Adrenal gland (tissue), 5 donors: Measurements from ENCODE around the gene ZNF578.

Experiments
- CTCF ChIP-seq, 6 experiments: fragments of 450-650 bp in 4 of 6; fragments of 200-600 bp in 2 of 6; sonication (generic) in 1 of 6; IDR thresholded peaks; 1 replicate in 5 of 6; 2 replicates in 1 of 6; pipeline versions ENCODE4 v1.5.1 to v1.8.0; 2016 to 2021; ENCODE audit warnings: antibody characterized with exemption in 6 of 6, mild to moderate bottlenecking in 2 of 6, moderate library complexity in 1 of 6
- POLR2A ChIP-seq, 2 donors: fragments of 450-650 bp; IDR thresholded peaks; one replicate each; pipeline ENCODE4 v1.6.1; 2017; ENCODE audit warnings: antibody characterized with exemption in 2 of 2, mild to moderate bottlenecking in 2 of 2, moderate library complexity in 1 of 2
- donor health status: DM: no; HTN: no; CAD: no.

DNA sequence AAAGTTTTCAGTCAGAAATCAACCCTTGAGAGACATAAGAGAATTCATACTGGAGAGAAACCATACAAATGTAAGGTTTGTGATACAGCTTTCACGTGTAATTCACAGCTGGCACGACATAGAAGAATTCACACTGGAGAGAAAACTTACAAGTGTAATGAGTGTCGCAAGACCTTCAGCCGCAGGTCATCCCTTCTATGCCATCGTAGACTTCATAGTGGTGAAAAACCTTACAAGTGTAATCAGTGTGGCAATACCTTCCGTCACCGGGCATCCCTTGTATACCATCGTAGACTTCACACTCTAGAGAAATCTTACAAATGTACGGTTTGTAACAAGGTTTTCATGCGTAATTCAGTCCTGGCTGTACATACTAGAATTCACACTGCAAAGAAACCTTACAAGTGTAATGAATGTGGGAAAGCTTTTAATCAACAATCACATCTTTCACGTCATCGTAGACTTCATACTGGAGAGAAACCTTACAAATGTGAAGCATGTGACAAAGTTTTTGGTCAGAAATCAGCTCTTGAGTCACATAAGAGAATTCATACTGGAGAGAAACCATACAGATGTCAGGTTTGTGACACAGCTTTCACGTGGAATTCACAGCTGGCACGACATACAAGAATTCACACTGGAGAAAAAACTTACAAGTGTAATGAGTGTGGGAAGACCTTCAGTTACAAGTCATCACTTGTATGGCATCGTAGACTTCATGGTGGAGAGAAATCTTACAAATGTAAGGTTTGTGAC lies 101.0 kb downstream of the ZNF578 start:
- no peak for TF ChIP-seq CTCF (IDR thresholded peaks at IDR 0.05)
- no peak for TF ChIP-seq POLR2A (IDR thresholded peaks at IDR 0.05)
